Right ventricle myocardium inferior (tissue), 1 donor: ENCODE data around the gene TRAF1. TPM values are rescaled to one million over a fixed set of nuclear protein-coding genes. Genes with fewer than 3 reads are reported as not detected.
A peak's percentile ranks its signal among the peaks of the same experiment; 100 is the strongest.

ENCODE experiments used
- ATAC-seq: fragments of 200-7000 bp; cut with Tn5 transposase; one replicate; pipeline ENCODE4 v1.9.1; 2020; ENCODE audit warnings: mild to moderate bottlenecking, moderate library complexity
- DNase-seq: peaks from one replicate; pipeline ENCODE4 v3.0.0; 2021; ENCODE audit errors: missing footprints
- intact Hi-C: fragments of 100-400 bp; cut with DNase I; formaldehyde crosslinking; loops from one replicate; pipeline ENCODE4 v1.11.0; 2022
- total RNA-seq: library from RNA; stranded (reverse); fragmentation: NEBNext Ultra II Directional; extraction: Animal tissue kit (Norgen Biotek cat#: 25700); gene quantifications from one replicate; pipeline ENCODE4 v1.2.1, GENCODE V29; 2021
- donor health status: DM: no; HTN: yes; CAD: no; lungs with severe emphysema.

TRAF1 gene
- total RNA-seq, 1 donor from 2014 or later: 2.1 TPM

GRCh38 chr9:120928015-120928482 is 1.5 kb upstream of the TRAF1 start:
- ATAC-seq: peak; percentile 14
- no peak for DNase-seq
- intact Hi-C loops: loop anchor here (5.0 kb wide), 1 partner anchor 136 kb away; the partner anchor contains the start of gene FBXW2

GRCh38 chr9:120927269-120928014 is 846 bp upstream of the TRAF1 start:
- intact Hi-C loops: loop anchor here (5.0 kb wide), 1 partner anchor 135 kb away; the partner anchor contains the start of gene FBXW2
- no peak for ATAC-seq
- DNase-seq: no peak

GRCh38 chr9:120925535-120926396 is 830 bp downstream of the TRAF1 start:
- ATAC-seq (peak; percentile 15), DNase-seq (no peak)
- intact Hi-C loops: loop anchor here (5.0 kb wide), 1 partner anchor 133 kb away; the partner anchor contains the start of gene FBXW2

- DNase-seq: no peak
- no peak for ATAC-seq
- intact Hi-C loops: loop anchor here (5.0 kb wide), 1 partner anchor 133 kb away; the partner anchor contains the start of gene FBXW2
Observed at GRCh38 chr9:120924698-120925534, 1.7 kb downstream of the TRAF1 start.

GRCh38 chr9:120923620-120924328 is 2.8 kb downstream of the TRAF1 start:
- intact Hi-C loops: no loop called here
- DNase-seq (no peak), ATAC-seq (no peak)

GRCh38 chr9:120922404-120923195 is 4.0 kb downstream of the TRAF1 start:
- DNase-seq (no peak), ATAC-seq (no peak)
- intact Hi-C loops: no loop called here

- intact Hi-C loops: no loop called here
- ATAC-seq: peak; percentile 30
- no peak for DNase-seq
Observed at GRCh38 chr9:120921661-120922181, 4.9 kb downstream of the TRAF1 start.

GRCh38 chr9:120920806-120921178 is 5.8 kb downstream of the TRAF1 start:
- DNase-seq (no peak), ATAC-seq (no peak)
- intact Hi-C loops: no loop called here

- DNase-seq (no peak), ATAC-seq (peak; percentile 89)
- intact Hi-C loops: loop anchor here (2.0 kb wide), 1 partner anchor 25 kb away; no protein-coding TSS in a partner anchor
Observed at GRCh38 chr9:120919843-120920805, 6.5 kb downstream of the TRAF1 start.

- ATAC-seq (peak; percentile 33), DNase-seq (no peak)
- intact Hi-C loops: loop anchor here (2.0 kb wide), 1 partner anchor 24 kb away; no protein-coding TSS in a partner anchor
Observed at GRCh38 chr9:120918931-120919842, 7.4 kb downstream of the TRAF1 start.

GRCh38 chr9:120917929-120918762 is 8.4 kb downstream of the TRAF1 start:
- intact Hi-C loops: loop anchor here (2.0 kb wide), 1 partner anchor 23 kb away; no protein-coding TSS in a partner anchor
- ATAC-seq: no peak
- DNase-seq: no peak

- intact Hi-C loops: no loop called here
- no peak for DNase-seq
- no peak for ATAC-seq
Observed at GRCh38 chr9:120916991-120917880, 9.4 kb downstream of the TRAF1 start.

GRCh38 chr9:120916588-120916987 is 10.0 kb downstream of the TRAF1 start:
- DNase-seq (peak; percentile 74), ATAC-seq (peak; percentile 50)
- intact Hi-C loops: no loop called here
